Activated B cell treated with CpG ODN at 0.5 μM for 24 hours (primary cell): Measurements from ENCODE around the gene RIN3. TPM values are rescaled to one million over a fixed set of nuclear protein-coding genes. Genes with fewer than 3 reads are reported as not detected.

Source experiments
- ATAC-seq: fragments of 200-7000 bp; cut with Tn5 transposase; one replicate; pipeline ENCODE4 v1.10.0; 2021; ENCODE audit warnings: low read depth, mild to moderate bottlenecking, moderate library complexity
- CTCF ChIA-PET: fragments of 350-600 bp; sonication (Branson Sonifier 250); formaldehyde crosslinking; loops from one replicate; lab custom pipeline; 2021; ENCODE audit warnings: antibody characterized with exemption; lab: Charles Lee
- POLR2A ChIA-PET: fragments of 350-600 bp; sonication (Branson Sonifier 250); formaldehyde crosslinking; loops from one replicate; lab custom pipeline; 2021; ENCODE audit warnings: antibody characterized with exemption; lab: Charles Lee
- DNase-seq: peaks from one replicate; pipeline ENCODE4 v3.0.0; 2022
- H3K27ac Mint-ChIP-seq: one replicate; pipeline ENCODE4 v1.8.0; 2020; ENCODE audit warnings: mixed read lengths
- H3K27me3 Mint-ChIP-seq: one replicate; pipeline ENCODE4 v1.8.0; 2021; ENCODE audit warnings: mixed read lengths
- H3K36me3 Mint-ChIP-seq: one replicate; pipeline ENCODE4 v1.8.0; 2021; ENCODE audit warnings: low read depth, mixed read lengths
- H3K4me1 Mint-ChIP-seq: one replicate; pipeline ENCODE4 v1.8.0; 2021; ENCODE audit warnings: mixed read lengths
- H3K4me3 Mint-ChIP-seq: one replicate; pipeline ENCODE4 v1.8.0; 2020; ENCODE audit warnings: mild to moderate bottlenecking, mixed read lengths
- H3K9me3 Mint-ChIP-seq: one replicate; pipeline ENCODE4 v1.8.0; 2020; ENCODE audit warnings: mixed read lengths
- CTCF ChIP-seq: fragments of 200-600 bp; IDR thresholded peaks from one replicate; pipeline ENCODE4 v1.8.0; 2022; ENCODE audit warnings: antibody characterized with exemption, mild to moderate bottlenecking
- intact Hi-C: fragments of 100-400 bp; cut with micrococcal nuclease; formaldehyde crosslinking; loops from one replicate; pipeline ENCODE4 v1.15.1; 2024
- total RNA-seq: library from RNA; stranded (reverse); gene quantifications from 2 replicates; pipeline ENCODE4 v1.2.3, GENCODE V29; 2022

The RIN3 gene
- total RNA-seq, 1 donor from 2014 or later: 62.6 TPM

DNA sequence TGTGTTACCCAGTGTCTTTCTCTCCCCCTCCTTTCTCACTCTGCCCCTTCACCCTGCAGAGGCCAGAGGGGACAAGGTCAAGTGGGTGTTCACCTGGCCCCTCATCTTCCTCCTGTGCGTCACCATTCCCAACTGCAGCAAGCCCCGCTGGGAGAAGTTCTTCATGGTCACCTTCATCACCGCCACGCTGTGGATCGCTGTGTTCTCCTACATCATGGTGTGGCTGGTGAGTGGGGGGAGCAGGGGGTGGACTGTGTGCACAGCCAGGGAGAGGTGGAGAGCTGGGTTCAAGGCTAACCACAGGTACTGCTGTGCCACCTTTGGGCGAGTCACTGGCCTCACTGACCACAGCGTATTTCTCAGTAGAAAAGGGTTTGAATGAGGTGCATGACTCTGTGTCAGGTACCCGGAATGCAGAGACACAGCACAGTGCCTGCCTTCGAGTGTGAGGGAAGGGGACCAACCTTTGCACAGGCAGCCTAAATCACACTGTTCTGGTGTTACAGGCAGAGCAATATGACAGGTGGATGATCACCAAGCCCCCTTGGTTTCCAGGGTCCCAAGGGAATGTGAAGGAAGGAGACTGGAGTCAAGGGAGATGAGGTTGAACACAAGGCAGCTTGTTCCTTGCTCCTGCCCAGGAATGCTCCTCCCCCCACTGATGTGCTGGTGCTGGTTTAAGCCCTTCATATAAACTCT is 30.8 kb upstream of the RIN3 start:
- no peak overlapping the region for H3K4me3 Mint-ChIP-seq
- ChIA-PET POLR2A (no interaction called here), CTCF (interaction anchor here (0.8 kb wide), 1 partner anchor 17 kb away, joined by 3 read pairs; no protein-coding TSS in a partner anchor)
- no peak overlapping the region for H3K27ac Mint-ChIP-seq
- H3K27me3 Mint-ChIP-seq: peaks cover 34% of the 10 kb centered on the region
- H3K9me3 Mint-ChIP-seq: peaks cover 6% of the 10 kb centered on the region
- DNase-seq (no peak), ATAC-seq (no peak)
- no peaks in the 10 kb centered on the region for H3K36me3 Mint-ChIP-seq
- H3K4me1 Mint-ChIP-seq: no peaks in the 10 kb centered on the region
- no peak for TF ChIP-seq CTCF
- intact Hi-C loops: no loop called here

- H3K4me1 Mint-ChIP-seq: no peaks in the 10 kb centered on the region
- H3K4me3 Mint-ChIP-seq: no peak overlapping the region
- POLR2A ChIA-PET: no interaction called here
- peaks cover 38% of the 10 kb centered on the region for H3K27me3 Mint-ChIP-seq
- CTCF ChIA-PET: no interaction called here
- intact Hi-C loops: no loop called here
- ATAC-seq (no peak), DNase-seq (no peak)
- no peak for TF ChIP-seq CTCF
- H3K9me3 Mint-ChIP-seq: peaks cover 2% of the 10 kb centered on the region
- H3K27ac Mint-ChIP-seq: no peak overlapping the region
- H3K36me3 Mint-ChIP-seq: no peaks in the 10 kb centered on the region
Measured at GRCh38 chr14:92484132-92484823, 29.3 kb upstream of the RIN3 start.

GRCh38 chr14:92486881-92487280 is 26.7 kb upstream of the RIN3 start:
- Mint-ChIP-seq H3K27me3 (peaks cover 38% of the 10 kb centered on the region), H3K27ac (no peak overlapping the region), H3K36me3 (no peaks in the 10 kb centered on the region), H3K4me3 (no peak overlapping the region), H3K4me1 (no peaks in the 10 kb centered on the region), H3K9me3 (no peaks in the 10 kb centered on the region)
- TF ChIP-seq CTCF: no peak
- POLR2A ChIA-PET: interaction anchor here (0.6 kb wide), 1 partner anchor 50 kb away, joined by 7 read pairs; no protein-coding TSS in a partner anchor
- DNase-seq (no peak), ATAC-seq (no peak)
- intact Hi-C loops: no loop called here
- CTCF ChIA-PET: no interaction called here

- no peaks in the 10 kb centered on the region for H3K4me1 Mint-ChIP-seq
- H3K27me3 Mint-ChIP-seq: peaks cover 36% of the 10 kb centered on the region
- TF ChIP-seq CTCF: no peak
- ATAC-seq (no peak), DNase-seq (no peak)
- no peaks in the 10 kb centered on the region for H3K36me3 Mint-ChIP-seq
- intact Hi-C loops: no loop called here
- H3K9me3 Mint-ChIP-seq: no peaks in the 10 kb centered on the region
- no peak overlapping the region for H3K27ac Mint-ChIP-seq
- H3K4me3 Mint-ChIP-seq: no peak overlapping the region
- CTCF ChIA-PET: no interaction called here
- POLR2A ChIA-PET: interaction anchor here (0.6 kb wide), 1 partner anchor 50 kb away, joined by 7 read pairs; no protein-coding TSS in a partner anchor
Measured at GRCh38 chr14:92487513-92488133, 26.0 kb upstream of the RIN3 start.
